ENCODE data around the gene CFHR4.
A peak's percentile ranks its signal among the peaks of the same experiment; 100 is the strongest.

The CFHR4 gene

DNA sequence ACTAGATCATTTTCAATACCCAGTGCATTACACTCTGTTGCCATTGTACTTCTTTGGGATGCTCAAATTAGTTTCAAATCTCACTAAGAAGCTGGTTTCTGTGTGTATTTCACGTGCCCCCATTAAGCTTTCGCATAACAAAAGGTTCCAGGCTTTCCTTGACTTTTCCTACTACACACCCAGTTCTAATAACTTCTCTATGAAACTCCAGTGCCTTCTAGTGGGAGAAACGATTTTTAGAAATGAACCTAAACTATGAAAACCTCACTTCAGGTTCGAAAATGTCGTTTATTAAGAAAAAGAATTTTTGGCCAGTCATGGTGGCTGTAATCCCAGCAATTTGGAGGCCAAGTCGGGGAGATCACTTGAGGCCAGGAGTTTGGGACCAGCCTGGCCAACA, 2.8 kb downstream of the CFHR4 start:
- no peak overlapping the region for H4K8ac ChIP-seq (ENCODE audit: low read depth, low read length)
- H3K4me2 ChIP-seq (ENCODE audit: low read length): no peak overlapping the region
- no peak overlapping the region for H3K18ac ChIP-seq (ENCODE audit: low read length)
- no peak overlapping the region for H4K91ac ChIP-seq (ENCODE audit: low read depth, low read length)
- H3K4me3 ChIP-seq (ENCODE audit: low read depth, low read length): no peak overlapping the region
- H4K12ac ChIP-seq (ENCODE audit: low read depth, low read length): no peak overlapping the region
- no peak for DNase-seq
- no peak overlapping the region for H2AFZ ChIP-seq (ENCODE audit: insufficient read depth, low read length, poor library complexity)
- no peaks in the 10 kb centered on the region for H3K36me3 ChIP-seq (ENCODE audit: control insufficient read depth in 1 of 2, insufficient read depth in 2 of 2, low read length in 2 of 2)
- no peak overlapping the region for H3K9ac ChIP-seq (ENCODE audit: low read length)
- H2AK5ac ChIP-seq (ENCODE audit: low read length): no peak overlapping the region
- no peak overlapping the region for H2BK12ac ChIP-seq (ENCODE audit: low read length)
- H3K4me1 ChIP-seq (ENCODE audit: control insufficient read depth in 1 of 2, insufficient read depth in 2 of 2, low read length in 2 of 2): no peaks in the 10 kb centered on the region
- H2BK120ac ChIP-seq (ENCODE audit: insufficient read depth, low read length, poor library complexity): no peak overlapping the region
- no peaks in the 10 kb centered on the region for H3K79me1 ChIP-seq (ENCODE audit: low read length)
- no peak overlapping the region for H3K14ac ChIP-seq (ENCODE audit: low read length)
- no peak overlapping the region for H3K4ac ChIP-seq (ENCODE audit: low read depth, low read length)
- WGBS (ENCODE audit: extremely low coverage, insufficient coverage, insufficient read length): no CpG with 5 or more reads among the region's 6 CpGs
- H3K79me2 ChIP-seq (ENCODE audit: control insufficient read depth, insufficient read depth, low read length, poor library complexity): no peaks in the 10 kb centered on the region
- no peak overlapping the region for H2BK5ac ChIP-seq (ENCODE audit: low read depth, low read length, poor library complexity)
- no peak overlapping the region for H3K23ac ChIP-seq (ENCODE audit: low read length)
- no peaks in the 10 kb centered on the region for H3K27me3 ChIP-seq (ENCODE audit: insufficient read depth, low read length)
- no peak overlapping the region for H3K27ac ChIP-seq (ENCODE audit: low read depth, low read length)
- H3K9me3 ChIP-seq (ENCODE audit: insufficient read depth, low read depth, low read length): no peaks in the 10 kb centered on the region

DNA sequence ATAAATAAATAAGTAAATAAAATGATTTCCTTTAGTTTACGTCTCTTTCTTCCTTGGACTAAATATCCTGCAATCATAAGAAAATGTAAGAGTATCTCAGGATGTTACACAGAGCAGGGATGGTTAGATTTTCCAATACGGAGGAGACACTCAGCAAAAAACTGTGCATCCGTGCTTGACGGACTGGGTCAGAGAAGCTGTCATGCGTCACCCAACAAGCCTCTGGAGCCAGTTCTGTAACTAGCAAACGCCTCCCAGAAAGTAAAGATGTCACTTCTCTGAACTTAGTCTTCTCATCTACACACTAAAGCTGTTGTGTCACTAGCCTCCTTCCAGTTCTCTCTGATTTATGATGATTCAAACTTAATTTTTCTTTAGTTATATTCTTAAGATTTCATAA, 3.4 kb downstream of the CFHR4 start:
- no peaks in the 10 kb centered on the region for H3K4me1 ChIP-seq (ENCODE audit: control insufficient read depth in 1 of 2, insufficient read depth in 2 of 2, low read length in 2 of 2)
- H4K12ac ChIP-seq (ENCODE audit: low read depth, low read length): no peak overlapping the region
- no peak overlapping the region for H4K91ac ChIP-seq (ENCODE audit: low read depth, low read length)
- H3K23ac ChIP-seq (ENCODE audit: low read length): no peak overlapping the region
- H2BK5ac ChIP-seq (ENCODE audit: low read depth, low read length, poor library complexity): no peak overlapping the region
- no peak overlapping the region for H2BK120ac ChIP-seq (ENCODE audit: insufficient read depth, low read length, poor library complexity)
- H4K8ac ChIP-seq (ENCODE audit: low read depth, low read length): no peak overlapping the region
- no peak overlapping the region for H3K9ac ChIP-seq (ENCODE audit: low read length)
- no peak overlapping the region for H2AK5ac ChIP-seq (ENCODE audit: low read length)
- H3K79me2 ChIP-seq (ENCODE audit: control insufficient read depth, insufficient read depth, low read length, poor library complexity): no peaks in the 10 kb centered on the region
- H3K14ac ChIP-seq (ENCODE audit: low read length): no peak overlapping the region
- H3K4me2 ChIP-seq (ENCODE audit: low read length): no peak overlapping the region
- H3K79me1 ChIP-seq (ENCODE audit: low read length): no peaks in the 10 kb centered on the region
- no peak overlapping the region for H3K4me3 ChIP-seq (ENCODE audit: low read depth, low read length)
- H3K27ac ChIP-seq (ENCODE audit: low read depth, low read length): no peak overlapping the region
- peak in 1 of 2 donors; percentile 4 for DNase-seq
- H3K4ac ChIP-seq (ENCODE audit: low read depth, low read length): no peak overlapping the region
- WGBS (ENCODE audit: extremely low coverage, insufficient coverage, insufficient read length): no CpG with 5 or more reads among the region's 6 CpGs
- H3K18ac ChIP-seq (ENCODE audit: low read length): no peak overlapping the region
- no peaks in the 10 kb centered on the region for H3K27me3 ChIP-seq (ENCODE audit: insufficient read depth, low read length)
- no peak overlapping the region for H2BK12ac ChIP-seq (ENCODE audit: low read length)
- no peaks in the 10 kb centered on the region for H3K36me3 ChIP-seq (ENCODE audit: control insufficient read depth in 1 of 2, insufficient read depth in 2 of 2, low read length in 2 of 2)
- H2AFZ ChIP-seq (ENCODE audit: insufficient read depth, low read length, poor library complexity): no peak overlapping the region
- no peaks in the 10 kb centered on the region for H3K9me3 ChIP-seq (ENCODE audit: insufficient read depth, low read depth, low read length)

DNA sequence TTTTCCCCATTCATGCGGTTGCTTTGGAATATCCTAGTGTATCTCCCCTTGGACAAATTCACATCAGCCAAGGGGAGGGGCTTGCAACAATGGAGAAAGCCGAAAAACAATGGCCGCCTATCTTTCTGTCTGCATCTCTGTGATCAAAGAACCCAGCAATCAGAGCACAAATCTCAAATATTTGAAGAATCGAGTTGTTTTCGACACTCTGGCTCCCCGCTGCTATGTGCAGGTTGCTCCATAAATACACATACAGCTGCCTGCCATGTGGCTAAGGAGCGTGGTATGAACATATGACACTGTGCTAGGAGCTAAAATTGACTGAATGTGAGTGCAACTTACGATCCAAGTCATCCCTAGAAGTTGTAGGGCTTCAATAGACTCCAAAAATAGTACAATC, 8.5 kb downstream of the CFHR4 start:
- H4K91ac ChIP-seq (ENCODE audit: low read depth, low read length): no peak overlapping the region
- DNase-seq: peak; percentile 44 to 58
- H3K4me2 ChIP-seq (ENCODE audit: low read length): no peak overlapping the region
- no peaks in the 10 kb centered on the region for H3K36me3 ChIP-seq (ENCODE audit: control insufficient read depth in 1 of 2, insufficient read depth in 2 of 2, low read length in 2 of 2)
- no peak overlapping the region for H2AFZ ChIP-seq (ENCODE audit: insufficient read depth, low read length, poor library complexity)
- H3K18ac ChIP-seq (ENCODE audit: low read length): no peak overlapping the region
- no peak overlapping the region for H2BK12ac ChIP-seq (ENCODE audit: low read length)
- H3K23ac ChIP-seq (ENCODE audit: low read length): no peak overlapping the region
- H3K79me2 ChIP-seq (ENCODE audit: control insufficient read depth, insufficient read depth, low read length, poor library complexity): no peaks in the 10 kb centered on the region
- H3K4me1 ChIP-seq (ENCODE audit: control insufficient read depth in 1 of 2, insufficient read depth in 2 of 2, low read length in 2 of 2): no peaks in the 10 kb centered on the region
- no peak overlapping the region for H3K4me3 ChIP-seq (ENCODE audit: low read depth, low read length)
- H2BK120ac ChIP-seq (ENCODE audit: insufficient read depth, low read length, poor library complexity): no peak overlapping the region
- no peak overlapping the region for H2BK5ac ChIP-seq (ENCODE audit: low read depth, low read length, poor library complexity)
- no peak overlapping the region for H3K9ac ChIP-seq (ENCODE audit: low read length)
- WGBS (ENCODE audit: extremely low coverage, insufficient coverage, insufficient read length): no CpG with 5 or more reads among the region's 8 CpGs
- H3K27ac ChIP-seq (ENCODE audit: low read depth, low read length): no peak overlapping the region
- no peak overlapping the region for H2AK5ac ChIP-seq (ENCODE audit: low read length)
- no peak overlapping the region for H3K4ac ChIP-seq (ENCODE audit: low read depth, low read length)
- H3K27me3 ChIP-seq (ENCODE audit: insufficient read depth, low read length): no peaks in the 10 kb centered on the region
- no peak overlapping the region for H4K12ac ChIP-seq (ENCODE audit: low read depth, low read length)
- no peaks in the 10 kb centered on the region for H3K79me1 ChIP-seq (ENCODE audit: low read length)
- no peak overlapping the region for H4K8ac ChIP-seq (ENCODE audit: low read depth, low read length)
- no peak overlapping the region for H3K14ac ChIP-seq (ENCODE audit: low read length)
- no peaks in the 10 kb centered on the region for H3K9me3 ChIP-seq (ENCODE audit: insufficient read depth, low read depth, low read length)

DNA sequence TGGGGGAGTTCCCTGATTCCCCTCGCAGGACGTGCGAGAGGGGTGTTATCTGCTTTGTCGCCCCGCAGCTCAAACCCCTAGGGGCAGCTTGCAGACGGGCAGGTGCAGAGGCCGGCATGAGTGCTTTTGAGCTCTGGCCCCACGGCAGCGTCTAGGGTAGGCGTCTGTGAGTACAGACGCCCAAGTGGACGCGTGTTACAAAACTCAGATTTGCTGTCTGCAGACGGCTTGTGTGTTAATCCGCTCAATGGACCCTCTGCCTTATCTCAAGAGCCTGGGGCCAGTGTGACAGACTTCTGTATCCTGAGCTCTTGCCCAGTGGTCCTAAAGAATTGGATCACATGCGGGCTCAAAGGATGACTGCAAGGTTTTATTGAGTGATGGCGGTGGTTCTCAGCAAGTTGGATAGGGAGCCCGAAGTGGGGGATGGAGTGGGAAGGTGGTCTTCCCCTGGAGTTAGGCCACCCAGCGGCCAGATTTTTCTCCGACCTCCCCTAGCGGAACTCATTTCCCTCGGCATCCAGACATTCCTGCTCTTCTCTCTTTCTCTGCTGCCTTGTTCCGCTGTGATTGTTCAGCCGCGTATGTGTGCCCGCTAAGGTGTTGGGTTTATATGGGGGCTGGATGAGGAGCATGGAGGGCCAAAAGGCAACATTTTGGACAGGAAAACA, 9.4 kb downstream of the CFHR4 start:
- DNase-seq: no peak
- Histone ChIP-seq H3K9me3 (ENCODE audit: insufficient read depth, low read depth, low read length) (no peaks in the 10 kb centered on the region), H3K27ac (ENCODE audit: low read depth, low read length) (no peak overlapping the region), H2BK12ac (ENCODE audit: low read length) (no peak overlapping the region), H2AK5ac (ENCODE audit: low read length) (no peak overlapping the region), H4K8ac (ENCODE audit: low read depth, low read length) (no peak overlapping the region), H3K14ac (ENCODE audit: low read length) (no peak overlapping the region), H3K18ac (ENCODE audit: low read length) (no peak overlapping the region), H2BK5ac (ENCODE audit: low read depth, low read length, poor library complexity) (no peak overlapping the region), H3K4me1 (ENCODE audit: control insufficient read depth in 1 of 2, insufficient read depth in 2 of 2, low read length in 2 of 2) (no peaks in the 10 kb centered on the region), H3K4me2 (ENCODE audit: low read length) (peak overlapping the region; percentile 19), H3K4ac (ENCODE audit: low read depth, low read length) (no peak overlapping the region), H2BK120ac (ENCODE audit: insufficient read depth, low read length, poor library complexity) (no peak overlapping the region), H3K79me1 (ENCODE audit: low read length) (no peaks in the 10 kb centered on the region), H3K27me3 (ENCODE audit: insufficient read depth, low read length) (no peaks in the 10 kb centered on the region), H4K12ac (ENCODE audit: low read depth, low read length) (no peak overlapping the region), H2AFZ (ENCODE audit: insufficient read depth, low read length, poor library complexity) (no peak overlapping the region), H3K36me3 (ENCODE audit: control insufficient read depth in 1 of 2, insufficient read depth in 2 of 2, low read length in 2 of 2) (no peaks in the 10 kb centered on the region), H3K79me2 (ENCODE audit: control insufficient read depth, insufficient read depth, low read length, poor library complexity) (no peaks in the 10 kb centered on the region), H4K91ac (ENCODE audit: low read depth, low read length) (no peak overlapping the region), H3K4me3 (ENCODE audit: low read depth, low read length) (no peak overlapping the region), H3K9ac (ENCODE audit: low read length) (no peak overlapping the region), H3K23ac (ENCODE audit: low read length) (no peak overlapping the region)
- no CpG with 5 or more reads among the region's 26 CpGs for WGBS (ENCODE audit: extremely low coverage, insufficient coverage, insufficient read length)
